Testis (tissue), 2 donors: ENCODE results near the gene MARCHF2.

Experiments
- CTCF ChIP-seq, 3 experiments: fragments of 450-650 bp in 2 of 3; fragments of 200-600 bp in 1 of 3; sonication (generic) in 1 of 3; IDR thresholded peaks; one replicate each; pipeline ENCODE4 v1.5.1; 2016 to 2019; ENCODE audit warnings: antibody characterized with exemption in 3 of 3, mild to moderate bottlenecking in 2 of 3, moderate library complexity in 1 of 3
- POLR2A ChIP-seq: fragments of 450-650 bp; IDR thresholded peaks from one replicate; pipeline ENCODE4 v1.6.1; 2017; ENCODE audit warnings: antibody characterized with exemption, mild to moderate bottlenecking, moderate library complexity

- TF ChIP-seq POLR2A (no peak), CTCF (IDR thresholded peaks at IDR 0.05) (no peak)
Measured at GRCh38 chr19:8404391-8405151, 8.5 kb upstream of the MARCHF2 start.
